OCI-LY3 (cell line): ENCODE results near the gene RFX2.

Experiments
- H2AFZ ChIP-seq: fragments of 200-600, 300-600 bp; shearing (Covaris generic); 2 replicates; pipeline ENCODE4 v1.6.0; 2014; ENCODE audit warnings: antibody characterized with exemption, low read depth, low read length
- H3K27ac ChIP-seq: fragments of 200-600, 300-600 bp; sonication (generic); 2 replicates; pipeline ENCODE4 v1.5.1; 2014; ENCODE audit warnings: mild to moderate bottlenecking, low read length, moderate library complexity, mixed read lengths
- H3K27me3 ChIP-seq: fragments of 200-600, 300-600 bp; sonication (generic); 2 replicates; pipeline ENCODE4 v1.6.1; 2014; ENCODE audit warnings: low read depth, low read length, mixed read lengths
- H3K36me3 ChIP-seq: fragments of 200-600, 300-600 bp; sonication (generic); replicated peaks from 2 replicates; pipeline ENCODE3; 2014; ENCODE audit warnings: low read depth, low read length, mixed read lengths
- H3K4me1 ChIP-seq: fragments of 300-600, 200-600 bp; sonication (generic); 2 replicates; pipeline ENCODE4 v1.6.1; 2014; ENCODE audit warnings: low read length, mixed read lengths
- H3K4me2 ChIP-seq: fragments of 200-600, 300-600 bp; sonication (generic); 2 replicates; pipeline ENCODE4 v1.6.1; 2014; ENCODE audit warnings: low read length, mixed read lengths
- H3K4me3 ChIP-seq: fragments of 300-600, 200-600 bp; sonication (generic); 2 replicates; pipeline ENCODE4 v1.5.1; 2014; ENCODE audit warnings: antibody characterized with exemption, mild to moderate bottlenecking, low read length, moderate library complexity
- H3K79me2 ChIP-seq: fragments of 300-600, 200-600 bp; shearing (Covaris generic); 2 replicates; pipeline ENCODE4 v1.6.1; 2014; ENCODE audit warnings: mild to moderate bottlenecking, low read length, mixed read lengths
- H3K9ac ChIP-seq: fragments of 300-600, 200-600 bp; shearing (Covaris generic); 2 replicates; pipeline ENCODE4 v1.6.0; 2014; ENCODE audit warnings: mild to moderate bottlenecking, low read length, moderate library complexity
- H3K9me3 ChIP-seq: fragments of 200-600, 300-600 bp; shearing (Covaris generic); 2 replicates; pipeline ENCODE4 v1.6.1; 2014; ENCODE audit warnings: low read length, mixed read lengths; ENCODE audit not compliant: insufficient read depth
- H4K20me1 ChIP-seq: fragments of 200-600, 300-600 bp; sonication (generic); 2 replicates; pipeline ENCODE4 v1.6.1; 2016; ENCODE audit warnings: low read length, mixed read lengths; ENCODE audit not compliant: insufficient read depth
- EZH2phosphoT487 ChIP-seq: fragments of 200-600 bp; shearing (Covaris generic); IDR thresholded peaks from 2 replicates; pipeline ENCODE4 v1.6.1; 2018; ENCODE audit warnings: antibody characterized with exemption, mixed run types, low read depth
- TF ChIP-seq, protein P1 (sequence below): fragments of 200-600, 300-600 bp; sonication (generic); IDR thresholded peaks from 2 replicates; pipeline ENCODE4 v1.5.1; 2014; ENCODE audit warnings: antibody characterized with exemption, low read length, low read depth

Gene RFX2

DNA sequence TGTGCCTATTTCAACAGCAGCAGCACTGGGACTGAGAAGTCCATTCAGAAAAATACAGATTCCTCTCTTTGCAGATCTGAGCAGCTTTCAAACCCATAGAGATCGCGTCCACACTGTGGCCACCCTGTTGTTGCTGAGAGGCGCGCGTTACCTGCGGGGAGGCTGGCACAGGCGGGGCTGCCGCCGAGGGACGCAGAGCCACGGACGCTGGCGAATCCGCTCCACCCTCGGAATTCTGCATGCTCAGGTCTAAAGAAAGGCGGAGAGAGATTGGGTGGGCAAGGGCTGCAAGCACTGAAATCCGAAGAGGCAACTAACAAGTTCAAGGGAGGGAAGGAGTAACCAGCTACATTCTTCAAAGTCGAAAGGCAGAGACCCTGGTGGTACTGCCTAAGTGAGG, 63.0 kb downstream of the RFX2 start:
- no peak overlapping the region for H2AFZ ChIP-seq
- no peak overlapping the region for H3K27ac ChIP-seq
- no peak for TF ChIP-seq EZH2phosphoT487
- TF ChIP-seq, protein P1, sequence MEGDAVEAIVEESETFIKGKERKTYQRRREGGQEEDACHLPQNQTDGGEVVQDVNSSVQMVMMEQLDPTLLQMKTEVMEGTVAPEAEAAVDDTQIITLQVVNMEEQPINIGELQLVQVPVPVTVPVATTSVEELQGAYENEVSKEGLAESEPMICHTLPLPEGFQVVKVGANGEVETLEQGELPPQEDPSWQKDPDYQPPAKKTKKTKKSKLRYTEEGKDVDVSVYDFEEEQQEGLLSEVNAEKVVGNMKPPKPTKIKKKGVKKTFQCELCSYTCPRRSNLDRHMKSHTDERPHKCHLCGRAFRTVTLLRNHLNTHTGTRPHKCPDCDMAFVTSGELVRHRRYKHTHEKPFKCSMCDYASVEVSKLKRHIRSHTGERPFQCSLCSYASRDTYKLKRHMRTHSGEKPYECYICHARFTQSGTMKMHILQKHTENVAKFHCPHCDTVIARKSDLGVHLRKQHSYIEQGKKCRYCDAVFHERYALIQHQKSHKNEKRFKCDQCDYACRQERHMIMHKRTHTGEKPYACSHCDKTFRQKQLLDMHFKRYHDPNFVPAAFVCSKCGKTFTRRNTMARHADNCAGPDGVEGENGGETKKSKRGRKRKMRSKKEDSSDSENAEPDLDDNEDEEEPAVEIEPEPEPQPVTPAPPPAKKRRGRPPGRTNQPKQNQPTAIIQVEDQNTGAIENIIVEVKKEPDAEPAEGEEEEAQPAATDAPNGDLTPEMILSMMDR: no peak
- no peak overlapping the region for H3K9ac ChIP-seq
- H3K9me3 ChIP-seq: no peaks in the 10 kb centered on the region
- no peaks in the 10 kb centered on the region for H3K79me2 ChIP-seq
- H3K27me3 ChIP-seq: peaks cover 6% of the 10 kb centered on the region
- no peaks in the 10 kb centered on the region for H4K20me1 ChIP-seq
- no peak overlapping the region for H3K4me3 ChIP-seq
- no peaks in the 10 kb centered on the region for H3K36me3 ChIP-seq
- H3K4me2 ChIP-seq: no peak overlapping the region
- H3K4me1 ChIP-seq: peaks cover 15% of the 10 kb centered on the region

DNA sequence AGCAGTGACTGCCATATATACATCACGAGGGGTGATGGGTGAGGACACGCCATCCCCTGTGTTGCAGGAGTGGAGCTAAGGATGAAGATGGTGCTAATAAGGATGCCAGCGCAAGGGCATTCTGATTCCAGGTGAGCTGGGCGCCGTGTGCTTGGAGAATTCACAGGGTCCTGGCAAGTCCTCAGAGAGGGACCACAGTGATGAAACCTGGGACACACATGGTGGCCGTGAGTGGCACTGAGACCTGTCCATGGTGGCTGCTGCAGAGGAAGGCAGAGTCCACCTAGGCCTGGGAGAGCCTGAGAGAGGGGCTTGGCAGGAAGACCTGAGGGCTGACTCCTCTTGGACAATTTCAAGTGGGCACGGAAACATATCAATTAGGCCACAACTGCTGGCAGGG, 65.2 kb downstream of the RFX2 start:
- H3K79me2 ChIP-seq: no peaks in the 10 kb centered on the region
- 0 out of 2 replicates have a peak, but pooled peaks cover under 1% of the 10 kb centered on the region for H3K27me3 ChIP-seq
- TF ChIP-seq, protein P1: no peak
- no peak for TF ChIP-seq EZH2phosphoT487
- no peak overlapping the region for H2AFZ ChIP-seq
- H4K20me1 ChIP-seq: no peaks in the 10 kb centered on the region
- H3K4me1 ChIP-seq: peaks cover 23% of the 10 kb centered on the region
- H3K4me2 ChIP-seq: no peak overlapping the region
- no peaks in the 10 kb centered on the region for H3K36me3 ChIP-seq
- no peak overlapping the region for H3K4me3 ChIP-seq
- H3K9ac ChIP-seq: no peak overlapping the region
- H3K9me3 ChIP-seq: no peaks in the 10 kb centered on the region
- H3K27ac ChIP-seq: no peak overlapping the region

DNA sequence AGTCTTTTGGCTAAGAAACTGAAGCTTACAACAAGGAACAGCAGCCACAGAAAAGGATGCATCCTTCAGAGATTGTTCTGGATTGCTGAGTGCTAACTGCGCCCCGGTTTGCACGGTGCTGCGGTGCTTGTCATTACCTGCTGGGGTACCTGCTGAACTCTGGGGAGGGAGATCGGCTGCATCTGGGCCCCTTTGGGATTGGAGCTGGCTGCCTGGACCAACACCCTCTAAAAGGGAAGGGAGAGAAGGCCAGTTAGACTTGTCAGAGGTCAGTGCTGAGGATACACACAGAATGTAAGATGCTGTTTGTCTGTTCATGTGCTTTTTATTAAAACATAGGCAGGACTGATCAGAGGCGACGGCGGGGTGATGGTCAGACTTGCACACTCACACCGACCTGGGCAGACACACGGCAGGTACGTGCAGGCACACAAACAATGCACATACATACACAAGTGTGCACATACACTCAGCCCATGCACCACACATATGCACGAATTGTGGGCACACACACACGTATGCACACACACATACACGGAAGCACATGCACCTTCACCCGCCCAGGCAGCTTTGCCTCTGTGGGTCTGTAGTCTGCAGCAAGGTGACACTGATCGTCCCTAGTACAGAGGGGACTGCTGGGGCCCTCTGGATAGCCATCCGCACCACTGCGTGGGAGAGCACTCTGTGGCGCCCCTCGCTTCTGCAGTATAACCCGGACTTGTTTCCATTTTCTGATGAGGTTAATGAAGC, 66.1 kb downstream of the RFX2 start:
- no peak for TF ChIP-seq EZH2phosphoT487
- TF ChIP-seq, protein P1: no peak
- H3K4me2 ChIP-seq: no peak overlapping the region

DNA sequence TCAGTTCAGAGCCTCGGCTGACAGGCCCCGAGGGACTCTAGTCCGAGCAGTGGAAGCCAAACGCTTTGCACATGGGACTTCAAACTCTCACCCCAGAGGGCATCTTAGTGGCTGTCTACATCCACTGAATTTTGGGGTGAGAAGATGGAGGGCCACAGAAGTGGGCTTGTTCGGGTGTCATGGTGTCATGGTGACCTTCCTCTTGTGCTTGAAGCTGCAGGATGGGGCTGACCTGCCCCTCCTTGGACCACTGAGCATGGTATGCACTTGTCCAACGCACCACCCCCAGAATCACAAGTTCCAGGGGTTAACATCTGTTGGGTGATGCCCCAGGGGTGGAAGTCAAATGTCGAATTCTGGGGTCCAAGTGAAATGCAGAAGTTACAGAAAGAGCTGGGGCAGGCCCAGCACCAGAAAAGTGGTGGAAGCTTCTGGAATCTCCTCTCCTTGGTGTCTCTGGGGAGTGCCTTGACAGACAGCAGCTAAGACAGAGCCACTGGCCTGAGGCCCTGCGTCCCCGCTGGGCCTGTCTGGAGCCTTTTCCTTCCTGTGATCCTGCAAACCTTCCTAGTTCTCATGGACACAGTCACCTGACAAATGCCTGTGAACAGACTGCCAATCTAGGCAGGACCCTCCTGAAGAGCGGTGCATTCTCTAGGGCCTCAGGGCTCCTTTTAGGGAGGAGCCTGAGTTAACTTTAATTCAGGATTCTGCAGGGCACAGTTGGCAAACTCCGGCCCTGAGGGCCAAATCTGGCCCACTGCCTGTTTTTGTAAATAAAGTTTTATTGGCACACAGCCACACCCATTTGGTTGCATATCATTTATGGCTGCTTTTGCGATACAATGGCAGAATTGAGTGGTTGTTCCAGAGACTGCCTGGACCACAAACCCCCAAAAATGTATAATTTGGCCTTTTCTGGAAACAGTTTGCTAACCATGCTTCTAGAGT, 67.2 kb downstream of the RFX2 start:
- Histone ChIP-seq H3K9me3 (no peaks in the 10 kb centered on the region), H4K20me1 (no peaks in the 10 kb centered on the region), H3K9ac (no peak overlapping the region), H3K27ac (no peak overlapping the region), H3K36me3 (no peaks in the 10 kb centered on the region), H3K4me1 (peaks cover 34% of the 10 kb centered on the region), H2AFZ (no peak overlapping the region), H3K4me2 (no peak overlapping the region), H3K79me2 (no peaks in the 10 kb centered on the region), H3K4me3 (no peak overlapping the region), H3K27me3 (no peaks in the 10 kb centered on the region)
- no peak for TF ChIP-seq EZH2phosphoT487
- TF ChIP-seq, protein P1: no peak

More for the DNA sequence above, 66.1 kb downstream of the RFX2 start:
- Histone ChIP-seq H3K4me1 (peaks cover 32% of the 10 kb centered on the region), H3K9me3 (no peaks in the 10 kb centered on the region), H3K9ac (no peak overlapping the region), H3K27me3 (no peaks in the 10 kb centered on the region), H3K4me3 (no peak overlapping the region), H3K79me2 (no peaks in the 10 kb centered on the region), H3K36me3 (no peaks in the 10 kb centered on the region), H2AFZ (no peak overlapping the region), H4K20me1 (no peaks in the 10 kb centered on the region), H3K27ac (no peak overlapping the region)
